Upper lobe of left lung (tissue), 6 donors: ENCODE data around the gene NAMPT. TPM values are rescaled to one million over a fixed set of nuclear protein-coding genes. Genes with fewer than 3 reads are reported as not detected.

Experiments
- ATAC-seq, 2 donors: fragments of 200-7000 bp; cut with Tn5 transposase; one replicate each; pipeline ENCODE4 v1.9.1; 2022; ENCODE audit warnings: mild to moderate bottlenecking in 2 of 2, moderate library complexity in 2 of 2; ENCODE audit not compliant: low FRiP score in 2 of 2
- DNase-seq, 2 donors: peaks; one replicate each; pipeline ENCODE4 v3.0.0-alpha.2; 2019 to 2020
- H3K27ac ChIP-seq, 4 donors: fragments of 200-600 bp; sonication (generic); one replicate each; pipeline ENCODE4 v1.5.1; 2016 to 2019
- H3K27me3 ChIP-seq, 4 donors: fragments of 200-600 bp; sonication (generic); one replicate each; pipeline ENCODE4 v1.5.1; 2017 to 2019
- H3K36me3 ChIP-seq, 4 donors: fragments of 200-600 bp; sonication (generic); one replicate each; pipeline ENCODE4 v1.5.1; 2016 to 2019
- H3K4me1 ChIP-seq, 4 donors: fragments of 200-600 bp; sonication (generic); one replicate each; pipeline ENCODE4 v1.5.1; 2018 to 2019
- H3K4me3 ChIP-seq, 4 donors: fragments of 200-600 bp; sonication (generic); one replicate each; pipeline ENCODE4 v1.5.1; 2017 to 2019; ENCODE audit warnings: mild to moderate bottlenecking in 2 of 4, moderate library complexity in 1 of 4
- H3K9me3 ChIP-seq, 4 donors: fragments of 200-600 bp; sonication (generic); one replicate each; pipeline ENCODE4 v1.5.1; 2018 to 2019
- EP300 ChIP-seq, 4 donors: sonication (generic); formaldehyde crosslinking; IDR thresholded peaks; one replicate each; pipeline ENCODE4 v1.5.1; 2017; ENCODE audit warnings: antibody characterized with exemption in 4 of 4, control low read depth in 2 of 4
- POLR2A ChIP-seq, 4 donors: fragments of 450-650 bp; IDR thresholded peaks; one replicate each; pipeline ENCODE4 v1.5.1; 2016 to 2017; ENCODE audit warnings: antibody characterized with exemption in 4 of 4, mild to moderate bottlenecking in 2 of 4
- POLR2AphosphoS5 ChIP-seq, 2 donors: sonication (generic); formaldehyde crosslinking; IDR thresholded peaks; one replicate each; pipeline ENCODE4 v1.5.1; 2017; ENCODE audit warnings: antibody characterized with exemption in 2 of 2
- WGBS, 2 donors: methylation state at CpG; one replicate each; pipeline ENCODE4 v1.1.5; 2017 to 2018; 5-methylcytosine and 5-hydroxymethylcytosine counted together
- total RNA-seq, 6 donors: library from RNA; depleted of rRNA in 4 of 6; stranded (reverse); fragments of >200 nt in 4 of 6; gene quantifications; one replicate each; pipeline versions ENCODE4 v1.1.0 to v1.2.1, GENCODE V29; 2016 to 2021
- TF ChIP-seq, protein P1 (sequence below), 6 experiments: fragments of 450-650 bp in 4 of 6; fragments of 200-600 bp in 2 of 6; sonication (generic) in 2 of 6; IDR thresholded peaks; one replicate each; pipeline ENCODE4 v1.5.1; 2016 to 2019; ENCODE audit warnings: antibody characterized with exemption in 6 of 6
- donor health status: DM: no; HTN: no; CAD: no; lungs with moderate emphysema.
- donor health status: DM: no; HTN: yes; CAD: no; lungs with severe emphysema.

NAMPT gene
- total RNA-seq, 6 donors from 2014 or later = 129 to 326 (median 212) TPM

DNA sequence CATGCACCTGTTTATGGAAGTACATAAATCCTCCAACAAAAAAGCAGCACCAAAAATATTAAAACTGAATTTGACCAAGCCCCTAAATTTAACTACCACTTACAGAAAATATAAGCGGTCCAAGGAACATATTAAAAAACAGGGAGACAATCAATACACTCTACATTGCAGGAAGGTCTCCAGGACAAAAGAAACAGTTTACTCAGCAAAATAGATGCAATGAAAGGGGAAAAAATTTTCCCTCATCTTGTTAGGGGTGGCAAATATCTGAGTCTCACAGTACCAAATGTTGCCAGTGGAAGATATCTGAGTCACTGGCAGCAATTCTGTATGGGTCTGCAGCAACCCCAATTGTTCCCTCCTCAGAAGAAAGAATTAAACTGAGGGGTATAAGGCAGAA, 50.4 kb downstream of the NAMPT start:
- 93% methylated on average over 1 of the region's 1 CpG for WGBS, 2 donors

DNA sequence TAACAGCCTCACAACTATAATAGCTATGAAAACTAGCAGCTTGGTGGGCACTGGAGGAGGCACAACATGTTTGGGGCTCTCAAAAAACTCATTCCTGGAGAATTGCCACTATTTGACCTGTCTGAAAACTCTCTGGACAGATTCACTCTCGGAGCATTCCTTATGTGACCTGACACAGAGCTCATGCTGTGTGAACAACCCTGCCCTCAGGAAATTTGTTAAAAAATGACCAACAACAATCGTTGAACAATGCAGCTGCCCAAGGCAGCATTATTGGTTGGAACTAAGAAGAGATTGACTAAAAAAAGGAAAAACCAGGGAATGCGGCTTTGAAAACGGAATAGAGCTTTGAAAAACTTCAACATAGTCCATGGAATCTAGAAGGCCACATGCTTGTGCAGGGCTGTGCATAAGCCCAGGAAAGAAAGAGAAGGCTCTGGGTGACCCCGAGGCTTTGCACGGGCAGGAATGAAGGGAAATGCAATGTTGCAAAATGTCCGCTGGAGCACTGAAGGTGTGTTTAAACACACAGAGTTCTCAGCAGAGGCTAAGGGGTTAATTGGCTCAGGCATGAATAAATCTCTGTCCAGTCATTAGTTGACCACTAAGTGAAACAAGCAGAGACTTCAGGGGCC, 52.8 kb downstream of the NAMPT start:
- no peak overlapping the region for H3K27ac ChIP-seq
- no peaks in the 10 kb centered on the region for H3K36me3 ChIP-seq
- H3K4me3 ChIP-seq = no peak overlapping the region
- no peak for DNase-seq
- TF ChIP-seq EP300 (IDR thresholded peaks at IDR 0.05) = no peak
- no peak for TF ChIP-seq POLR2AphosphoS5 (IDR thresholded peaks at IDR 0.05)
- WGBS, 2 donors = 91 to 94% methylated on average over 7 of the region's 7 CpGs
- no peaks in the 10 kb centered on the region for H3K4me1 ChIP-seq
- H3K9me3 ChIP-seq = no peaks in the 10 kb centered on the region
- H3K27me3 ChIP-seq = peaks cover 0 to 4% (median 0%) of the 10 kb centered on the region in 4 donors
- ATAC-seq = no peak

More for the DNA sequence above, 50.4 kb downstream of the NAMPT start:
- TF ChIP-seq, protein P1, sequence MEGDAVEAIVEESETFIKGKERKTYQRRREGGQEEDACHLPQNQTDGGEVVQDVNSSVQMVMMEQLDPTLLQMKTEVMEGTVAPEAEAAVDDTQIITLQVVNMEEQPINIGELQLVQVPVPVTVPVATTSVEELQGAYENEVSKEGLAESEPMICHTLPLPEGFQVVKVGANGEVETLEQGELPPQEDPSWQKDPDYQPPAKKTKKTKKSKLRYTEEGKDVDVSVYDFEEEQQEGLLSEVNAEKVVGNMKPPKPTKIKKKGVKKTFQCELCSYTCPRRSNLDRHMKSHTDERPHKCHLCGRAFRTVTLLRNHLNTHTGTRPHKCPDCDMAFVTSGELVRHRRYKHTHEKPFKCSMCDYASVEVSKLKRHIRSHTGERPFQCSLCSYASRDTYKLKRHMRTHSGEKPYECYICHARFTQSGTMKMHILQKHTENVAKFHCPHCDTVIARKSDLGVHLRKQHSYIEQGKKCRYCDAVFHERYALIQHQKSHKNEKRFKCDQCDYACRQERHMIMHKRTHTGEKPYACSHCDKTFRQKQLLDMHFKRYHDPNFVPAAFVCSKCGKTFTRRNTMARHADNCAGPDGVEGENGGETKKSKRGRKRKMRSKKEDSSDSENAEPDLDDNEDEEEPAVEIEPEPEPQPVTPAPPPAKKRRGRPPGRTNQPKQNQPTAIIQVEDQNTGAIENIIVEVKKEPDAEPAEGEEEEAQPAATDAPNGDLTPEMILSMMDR (IDR thresholded peaks at IDR 0.05) = no peak
- TF ChIP-seq POLR2A (IDR thresholded peaks at IDR 0.05) = no peak
- peaks cover 0 to 4% (median 0%) of the 10 kb centered on the region in 4 donors for H3K27me3 ChIP-seq
- ATAC-seq (no peak), DNase-seq (no peak)
- H3K4me3 ChIP-seq = no peak overlapping the region
- no peaks in the 10 kb centered on the region for H3K4me1 ChIP-seq
- H3K36me3 ChIP-seq = no peaks in the 10 kb centered on the region
- H3K9me3 ChIP-seq = no peaks in the 10 kb centered on the region
- H3K27ac ChIP-seq = no peak overlapping the region

DNA sequence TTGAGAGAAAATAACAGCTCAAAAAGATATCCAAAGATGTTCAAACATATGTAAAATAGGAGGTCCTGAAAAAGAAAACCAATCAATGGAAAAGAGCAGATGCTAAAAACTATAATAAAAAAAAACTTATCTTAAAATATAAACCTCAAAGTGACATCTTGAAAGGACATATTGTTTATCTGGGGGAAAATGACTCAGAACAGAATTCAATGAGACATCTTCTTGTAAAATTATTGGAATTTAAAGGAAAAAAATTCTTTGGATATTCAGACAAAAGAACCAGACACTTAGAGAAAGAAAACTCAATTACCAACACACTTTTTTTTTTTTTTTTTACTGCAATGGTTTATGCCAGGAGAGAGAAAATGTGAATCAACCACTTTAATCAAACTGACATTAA, 58.9 kb downstream of the NAMPT start:
- H3K4me3 ChIP-seq = no peak overlapping the region
- DNase-seq = no peak
- H3K9me3 ChIP-seq = no peaks in the 10 kb centered on the region
- TF ChIP-seq POLR2A (IDR thresholded peaks at IDR 0.05) (no peak), EP300 (IDR thresholded peaks at IDR 0.05) (no peak), POLR2AphosphoS5 (IDR thresholded peaks at IDR 0.05) (no peak)
- TF ChIP-seq, protein P1 (IDR thresholded peaks at IDR 0.05) = no peak
- H3K27ac ChIP-seq = no peak overlapping the region
- H3K36me3 ChIP-seq = no peaks in the 10 kb centered on the region
- H3K4me1 ChIP-seq = no peaks in the 10 kb centered on the region
- H3K27me3 ChIP-seq = no peaks in the 10 kb centered on the region
- ATAC-seq = no peak

DNA sequence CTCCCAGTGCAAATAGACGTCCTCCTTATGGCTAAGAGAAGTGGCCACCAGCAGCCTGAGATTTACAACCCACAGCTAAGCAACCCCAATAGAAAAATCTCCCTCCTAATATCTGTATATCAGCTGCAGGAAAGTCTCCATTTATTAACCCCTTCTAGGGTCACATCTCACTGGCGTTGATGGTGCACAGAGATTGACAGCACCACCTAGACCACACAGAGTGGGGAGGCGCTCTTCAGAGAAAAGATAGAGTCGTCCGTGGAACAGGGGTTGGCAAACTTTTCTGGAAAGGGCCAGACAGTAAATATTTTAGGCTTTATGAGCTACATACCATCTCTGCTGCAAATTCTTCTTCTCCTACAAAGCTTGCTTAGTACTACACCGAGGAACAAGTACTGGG, 60.0 kb downstream of the NAMPT start:
- no peak for ATAC-seq
- TF ChIP-seq EP300 (IDR thresholded peaks at IDR 0.05) (no peak), POLR2A (IDR thresholded peaks at IDR 0.05) (no peak), POLR2AphosphoS5 (IDR thresholded peaks at IDR 0.05) (no peak)
- TF ChIP-seq, protein P1 (IDR thresholded peaks at IDR 0.05) = no peak
- 78 to 84% methylated on average over 6 of the region's 6 CpGs for WGBS, 2 donors
- no peak overlapping the region for H3K27ac ChIP-seq
- no peak for DNase-seq
- H3K4me3 ChIP-seq = no peak overlapping the region
- no peaks in the 10 kb centered on the region for H3K36me3 ChIP-seq
- H3K4me1 ChIP-seq = peaks cover 0 to under 1% (median 0%) of the 10 kb centered on the region in 4 donors
- no peaks in the 10 kb centered on the region for H3K9me3 ChIP-seq
- H3K27me3 ChIP-seq = no peaks in the 10 kb centered on the region

DNA sequence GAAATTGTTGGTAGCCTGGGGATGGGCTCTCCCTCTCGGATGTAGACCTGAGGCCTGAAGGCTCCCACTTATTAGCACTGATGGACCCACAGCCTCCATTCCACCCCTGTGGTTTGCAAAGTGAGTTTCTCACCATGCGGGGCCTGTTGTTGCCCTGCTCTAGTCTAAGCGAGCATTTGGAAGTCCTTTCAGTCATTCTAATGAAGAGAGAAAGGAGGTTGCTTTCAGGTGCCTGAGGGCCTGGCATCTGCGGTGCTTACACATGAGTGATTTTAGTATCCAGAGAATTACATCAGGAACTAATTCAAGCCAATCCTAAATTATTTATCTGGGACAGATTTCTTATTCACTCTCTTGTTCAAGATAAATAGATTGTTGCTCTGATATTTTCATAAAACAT, 61.6 kb downstream of the NAMPT start:
- Histone ChIP-seq H3K4me3 (no peak overlapping the region), H3K36me3 (no peaks in the 10 kb centered on the region), H3K4me1 (peaks cover 0 to 9% (median 2%) of the 10 kb centered on the region in 4 donors), H3K27ac (no peak overlapping the region), H3K27me3 (no peaks in the 10 kb centered on the region), H3K9me3 (no peaks in the 10 kb centered on the region)
- 93 to 100% methylated on average over 4 of the region's 4 CpGs for WGBS, 2 donors
- TF ChIP-seq EP300 (IDR thresholded peaks at IDR 0.05) = no peak
- TF ChIP-seq, protein P1 (IDR thresholded peaks at IDR 0.05) = no peak
- DNase-seq = no peak
- no peak for ATAC-seq
